Neural progenitor cell (in vitro differentiated cells): Measurements from ENCODE around the gene BTN2A1. TPM values are rescaled to one million over a fixed set of nuclear protein-coding genes. Genes with fewer than 3 reads are reported as not detected.

Source experiments
- DNase-seq: peaks from one replicate; pipeline ENCODE4 v3.0.0-alpha.2; 2016; ENCODE audit warnings: low spot score
- H2AFZ ChIP-seq: fragments of 200-600 bp; sonication (generic); replicated peaks from 2 replicates; pipeline ENCODE4 v1.6.1; 2016; ENCODE audit warnings: antibody characterized with exemption
- H3F3A ChIP-seq: fragments of 200-600 bp; sonication (generic); 2 replicates; pipeline ENCODE4 v1.6.1; 2016; ENCODE audit warnings: antibody characterized with exemption, low read depth
- H3K27ac ChIP-seq: fragments of 200-600 bp; sonication (generic); 2 replicates; pipeline ENCODE4 v1.5.1; 2016; ENCODE audit warnings: mild to moderate bottlenecking
- H3K27me3 ChIP-seq: fragments of 200-600 bp; sonication (generic); 2 replicates; pipeline ENCODE4 v1.6.1; 2016; ENCODE audit warnings: mild to moderate bottlenecking, moderate library complexity
- H3K36me3 ChIP-seq: fragments of 200-600 bp; sonication (generic); 2 replicates; pipeline ENCODE4 v1.5.1; 2016
- H3K4me1 ChIP-seq: fragments of 200-600 bp; sonication (generic); 2 replicates; pipeline ENCODE4 v1.6.1; 2016; ENCODE audit warnings: mixed run types
- H3K4me2 ChIP-seq: fragments of 200-600 bp; sonication (generic); 2 replicates; pipeline ENCODE4 v1.6.1; 2016
- H3K4me3 ChIP-seq: fragments of 200-600 bp; sonication (generic); 2 replicates; pipeline ENCODE4 v1.5.1; 2016
- H3K79me2 ChIP-seq: fragments of 200-600 bp; sonication (generic); 2 replicates; pipeline ENCODE4 v1.6.1; 2016; ENCODE audit warnings: low read depth
- H3K9ac ChIP-seq: fragments of 200-600 bp; sonication (generic); 2 replicates; pipeline ENCODE4 v1.6.1; 2016
- H3K9me3 ChIP-seq: fragments of 200-600 bp; sonication (generic); 2 replicates; pipeline ENCODE4 v1.5.1; 2016; ENCODE audit warnings: low read depth
- H4K20me1 ChIP-seq: fragments of 200-600 bp; sonication (generic); 2 replicates; pipeline ENCODE4 v1.6.1; 2016; ENCODE audit warnings: low read depth
- H3K27ac Mint-ChIP-seq: 3 replicates; pipeline ENCODE4 v1.8.0; 2021; ENCODE audit warnings: mixed read lengths
- H3K27me3 Mint-ChIP-seq: 2 replicates; pipeline ENCODE4 v1.8.0; 2022; ENCODE audit warnings: low read depth, mild to moderate bottlenecking, inconsistent platforms, moderate library complexity, mixed read lengths; ENCODE audit not compliant: insufficient read depth
- H3K36me3 Mint-ChIP-seq: 3 replicates; pipeline ENCODE4 v1.8.0; 2021; ENCODE audit warnings: mixed read lengths
- H3K4me1 Mint-ChIP-seq: 3 replicates; pipeline ENCODE4 v1.8.0; 2021; ENCODE audit warnings: mixed read lengths
- H3K4me3 Mint-ChIP-seq: 3 replicates; pipeline ENCODE4 v1.8.0; 2021; ENCODE audit warnings: mild to moderate bottlenecking, moderate library complexity, mixed read lengths
- H3K9me3 Mint-ChIP-seq: 3 replicates; pipeline ENCODE4 v1.8.0; 2020; ENCODE audit warnings: mixed read lengths
- CTCF ChIP-seq: fragments of 200-600 bp; sonication (generic); IDR thresholded peaks from 2 replicates; pipeline ENCODE4 v1.5.1; 2017; ENCODE audit warnings: antibody characterized with exemption, mild to moderate bottlenecking
- EZH2 ChIP-seq: fragments of 200-600 bp; sonication (generic); IDR thresholded peaks from 2 replicates; pipeline ENCODE4 v1.6.1; 2017; ENCODE audit warnings: antibody characterized with exemption, mild to moderate bottlenecking, moderate library complexity
- EZH2phosphoT487 ChIP-seq: fragments of 200-600 bp; sonication (generic); IDR thresholded peaks from 2 replicates; pipeline ENCODE4 v1.6.1; 2017; ENCODE audit warnings: antibody characterized with exemption
- small RNA-seq: library from RNA; depleted of rRNA; stranded (forward); fragments of <200 nt; gene quantifications from one replicate; pipeline ENCODE3, GENCODE V24; 2015
- total RNA-seq: library from RNA; depleted of rRNA; stranded (reverse); fragments of >200 nt; gene quantifications from 2 replicates; pipeline ENCODE4 v1.2.3, GENCODE V29; 2015; ENCODE audit warnings: low replicate concordance

Gene BTN2A1
- total RNA-seq, 1 donor from 2014 or later = 11.6 TPM

- peaks cover 6% of the 10 kb centered on the region for H3K9me3 Mint-ChIP-seq
- no peak overlapping the region for H3K4me2 ChIP-seq
- peaks cover 14% of the 10 kb centered on the region for H3K27me3 Mint-ChIP-seq
- H3K27ac Mint-ChIP-seq = no peak overlapping the region
- H3K36me3 ChIP-seq = no peaks in the 10 kb centered on the region
- H2AFZ ChIP-seq = no peak overlapping the region
- no peak overlapping the region for H3K4me3 ChIP-seq
- no peak overlapping the region for H3K4me3 Mint-ChIP-seq
- H3K27ac ChIP-seq = no peak overlapping the region
- H3F3A ChIP-seq = peaks cover 13% of the 10 kb centered on the region
- no peaks in the 10 kb centered on the region for H3K9me3 ChIP-seq
- no peak for DNase-seq
- peaks cover 15% of the 10 kb centered on the region for H3K4me1 Mint-ChIP-seq
- no peaks in the 10 kb centered on the region for H3K27me3 ChIP-seq
- H3K4me1 ChIP-seq = peaks cover 5% of the 10 kb centered on the region
- no peaks in the 10 kb centered on the region for H3K79me2 ChIP-seq
- TF ChIP-seq CTCF = no peak
- TF ChIP-seq EZH2phosphoT487 = no peak
- TF ChIP-seq EZH2 = no peak
- H3K36me3 Mint-ChIP-seq = peaks cover 4% of the 10 kb centered on the region
- H4K20me1 ChIP-seq = no peaks in the 10 kb centered on the region
- no peak overlapping the region for H3K9ac ChIP-seq
Observed at GRCh38 chr6:26516481-26517427, 59.0 kb downstream of the BTN2A1 start.

Small RNA genes within 50 kb of the gene (small RNA-seq; reads per million reads assigned to genes)
- gene RNU6-502P = not detected

Other genes with a start within 250 kb of the BTN2A1 start
- gene BTN3A2, start 92.8 kb upstream of the BTN2A1 start, total RNA-seq = 3.2 and 5.9 TPM in 2 replicates
- gene BTN2A2, start 74.8 kb upstream of the BTN2A1 start, total RNA-seq = 28.2 and 30.9 TPM in 2 replicates
- 9.7 and 9.8 TPM in 2 replicates for gene BTN3A1, start 55.7 kb upstream of the BTN2A1 start, total RNA-seq
- 0.13 and 2.9 TPM in 2 replicates for gene BTN3A3, start 17.5 kb upstream of the BTN2A1 start, total RNA-seq
- gene BTN1A1, start 42.3 kb downstream of the BTN2A1 start, total RNA-seq = not detected in 2 replicates
- 81.8 and 86.8 TPM in 2 replicates for gene HMGN4, start 80.4 kb downstream of the BTN2A1 start, total RNA-seq
- gene ABT1, start 139.0 kb downstream of the BTN2A1 start, total RNA-seq = 13.1 and 17.3 TPM in 2 replicates
- 35.4 and 54.8 TPM in 2 replicates for gene ZNF322, start 201.8 kb downstream of the BTN2A1 start, total RNA-seq